HepG2 (cell line): ENCODE data around the gene DHX16. TPM values are rescaled to one million over a fixed set of nuclear protein-coding genes. Genes with fewer than 3 reads are reported as not detected.

Experiments used
- ATAC-seq: fragments of 200-7000 bp; cut with Tn5 transposase; 3 replicates; pipeline ENCODE4 v1.9.1; 2020; ENCODE audit warnings: mild to moderate bottlenecking, moderate library complexity
- BruUV-seq: library from RNA; stranded (reverse); fragments of 400-500 nt; replicated peaks from 2 replicates; lab custom pipeline; 2021; lab: Mats Ljungman, UMichigan
- CTCF ChIA-PET: fragments of 300-600 bp; formaldehyde crosslinking; extraction: SDS; loops from one replicate; lab custom pipeline; 2021; ENCODE audit warnings: low total read pairs, inconsistent platforms, low intra/inter-chr PET ratio; lab: Yijun Ruan, JAX
- POLR2A ChIA-PET: fragments of 350-600 bp; sonication (Branson Sonifier 250); formaldehyde crosslinking; loops from one replicate; lab custom pipeline; 2020; ENCODE audit warnings: antibody characterized with exemption, inconsistent platforms; lab: Yijun Ruan, JAX
- DNase-seq: peaks from one replicate; pipeline ENCODE4 v3.0.0-alpha.2; 2015; ENCODE audit warnings: low spot score
- FAIRE-seq: peaks from 3 replicates; lab custom pipeline; 2011; peaks lifted over from hg19 to GRCh38; lab: Jason Lieb, UNC
- H2AFZ ChIP-seq: one replicate; pipeline ENCODE4 v1.6.1; 2011; ENCODE audit warnings: low read length, inconsistent platforms
- H3K27ac ChIP-seq: fragments of 300-600 bp; 3 replicates; pipeline ENCODE4 v1.8.0; 2011; ENCODE audit warnings: mixed run types, mild to moderate bottlenecking, mixed read lengths, low read length, inconsistent platforms; ENCODE audit not compliant: insufficient read depth; ENCODE audit errors: extremely low read length
- H3K27me3 ChIP-seq, 2 experiments: fragments of 200-600 bp in 1 of 2; 2 replicates in 1 of 2; 3 replicates in 1 of 2; pipeline versions ENCODE4 v1.6.0 to v1.8.0; 2011; ENCODE audit warnings: low read length in 2 of 2, mild to moderate bottlenecking in 2 of 2, moderate library complexity in 2 of 2, inconsistent platforms in 1 of 2; ENCODE audit not compliant: insufficient read depth in 2 of 2, control insufficient read depth in 1 of 2
- H3K36me3 ChIP-seq, 2 experiments: fragments of 200-600 bp in 1 of 2; replicated peaks in 1 of 2; 2 replicates in 1 of 2; 3 replicates in 1 of 2; pipeline versions ENCODE4 v1.5.1 to v1.8.0; 2011; ENCODE audit warnings: low read length in 2 of 2, inconsistent platforms in 1 of 2; ENCODE audit not compliant: insufficient read depth in 2 of 2, control insufficient read depth in 1 of 2
- H3K4me1 ChIP-seq: 2 replicates; pipeline ENCODE4 v1.5.1; 2012; ENCODE audit warnings: low read length, inconsistent platforms; ENCODE audit not compliant: insufficient read depth
- H3K4me2 ChIP-seq: 2 replicates; pipeline ENCODE4 v1.6.0; 2011; ENCODE audit warnings: low read depth, low read length, inconsistent platforms
- H3K4me3 ChIP-seq, 3 experiments: fragments of 200-600 bp in 1 of 3; sonication (generic), shearing (Covaris generic) in 1 of 3; replicated peaks in 1 of 3; 2 replicates each; pipeline ENCODE4 v1.5.1; 2011 to 2016; ENCODE audit warnings: low read length in 3 of 3, inconsistent platforms in 2 of 3, low read depth in 2 of 3, mild to moderate bottlenecking in 2 of 3, control low read depth in 1 of 3, mixed read lengths in 1 of 3; ENCODE audit not compliant: insufficient read depth in 1 of 3
- H3K79me2 ChIP-seq: one replicate; pipeline ENCODE4 v1.6.1; 2011; ENCODE audit warnings: low read length, inconsistent platforms; ENCODE audit not compliant: insufficient read depth
- H3K9ac ChIP-seq: 2 replicates; pipeline ENCODE4 v1.6.0; 2011; ENCODE audit warnings: mild to moderate bottlenecking, low read depth, low read length, inconsistent platforms; ENCODE audit not compliant: insufficient read depth
- H3K9me3 ChIP-seq: 2 replicates; pipeline ENCODE4 v1.5.1; 2012; ENCODE audit warnings: mild to moderate bottlenecking, low read length
- H4K20me1 ChIP-seq: 2 replicates; pipeline ENCODE4 v1.6.0; 2011; ENCODE audit warnings: inconsistent platforms, mild to moderate bottlenecking, low read length, moderate library complexity; ENCODE audit not compliant: insufficient read depth
- MAFK ChIP-seq, 2 experiments: IDR thresholded peaks in 1 of 2; conservative IDR thresholded peaks in 1 of 2; 2 replicates each; pipeline ENCODE4 v1.6.1; 2011; ENCODE audit warnings: improper control_type of control experiment in 2 of 2, low read length in 2 of 2
- ZBTB7A ChIP-seq: sonication (generic); formaldehyde crosslinking; IDR thresholded peaks from 2 replicates; pipeline ENCODE4 v1.8.0; 2022; ENCODE audit warnings: mild to moderate bottlenecking, missing genetic modification reagents
- ZFP41 ChIP-seq: sonication (generic); formaldehyde crosslinking; IDR thresholded peaks from 2 replicates; pipeline ENCODE4 v1.4.0; 2020; ENCODE audit warnings: mild to moderate bottlenecking, missing genetic modification reagents, borderline replicate concordance
- WGBS: methylation state at CpG from one replicate; pipeline ENCODE4 v1.1.6; 2017; ENCODE audit warnings: low lambda C conversion rate; 5-methylcytosine and 5-hydroxymethylcytosine counted together
- in situ Hi-C: cut with HindIII; loops from 2 replicates; pipeline ENCODE4 v1.10.0; 2017; ENCODE audit warnings: low pct_unique_long_range_greater_than_20kb; ENCODE audit not compliant: extremely low pct_ligation_motif_present
- intact Hi-C: fragments of 100-400 bp; cut with micrococcal nuclease; formaldehyde crosslinking; loops from one replicate; pipeline ENCODE4 v1.10.0; 2022; ENCODE audit not compliant: unreplicated experiment
- polyA plus RNA-seq, 8 experiments: library from polyadenylated mRNA; depleted of rRNA in 3 of 8; stranded (reverse) in 7 of 8; unstranded in 1 of 8; fragments of >200 nt; fragmentation: Illumina TruSeq in 4 of 8; extraction: Trizol in 4 of 8; gene quantifications; 2 replicates each; pipeline versions ENCODE4 v1.2.1 to v1.2.3, GENCODE V29; 2011 to 2016; ENCODE audit warnings: low read depth in 4 of 8, missing spikeins in 1 of 8, mixed read lengths in 1 of 8; ENCODE audit not compliant: insufficient read depth in 1 of 8
- total RNA-seq, 5 experiments: library from RNA; depleted of rRNA; stranded (reverse); fragments of >200 nt; fragmentation: Illumina TruSeq; extraction: Trizol; gene quantifications; 2 replicates each; pipeline ENCODE4 v1.2.3, GENCODE V29; 2016; ENCODE audit warnings: low read depth in 1 of 5
- TF ChIP-seq, protein P1 (sequence below): sonication (generic); formaldehyde crosslinking; IDR thresholded peaks from 2 replicates; pipeline ENCODE4 v1.4.0; 2020; ENCODE audit warnings: mild to moderate bottlenecking, missing genetic modification reagents
- TF ChIP-seq, protein P2 (sequence below): sonication (generic); formaldehyde crosslinking; IDR thresholded peaks from 2 replicates; pipeline ENCODE4 v1.4.0; 2020; ENCODE audit warnings: missing genetic modification reagents
- TF ChIP-seq, protein P3 (sequence below): sonication (generic); formaldehyde crosslinking; conservative IDR thresholded peaks from 2 replicates; pipeline ENCODE4 v1.5.0; 2020; ENCODE audit warnings: missing genetic modification reagents
- TF ChIP-seq, protein P4 (sequence below): sonication (generic); formaldehyde crosslinking; IDR thresholded peaks from 2 replicates; pipeline ENCODE4 v1.5.0; 2020; ENCODE audit warnings: mild to moderate bottlenecking, missing genetic modification reagents

DHX16 gene
- total and polyA plus RNA-seq, 2 of the 13 experiments (the other 11 are each of a cell fraction or from before 2014, with no cell fraction given): 57.0 to 58.5 TPM

DNA sequence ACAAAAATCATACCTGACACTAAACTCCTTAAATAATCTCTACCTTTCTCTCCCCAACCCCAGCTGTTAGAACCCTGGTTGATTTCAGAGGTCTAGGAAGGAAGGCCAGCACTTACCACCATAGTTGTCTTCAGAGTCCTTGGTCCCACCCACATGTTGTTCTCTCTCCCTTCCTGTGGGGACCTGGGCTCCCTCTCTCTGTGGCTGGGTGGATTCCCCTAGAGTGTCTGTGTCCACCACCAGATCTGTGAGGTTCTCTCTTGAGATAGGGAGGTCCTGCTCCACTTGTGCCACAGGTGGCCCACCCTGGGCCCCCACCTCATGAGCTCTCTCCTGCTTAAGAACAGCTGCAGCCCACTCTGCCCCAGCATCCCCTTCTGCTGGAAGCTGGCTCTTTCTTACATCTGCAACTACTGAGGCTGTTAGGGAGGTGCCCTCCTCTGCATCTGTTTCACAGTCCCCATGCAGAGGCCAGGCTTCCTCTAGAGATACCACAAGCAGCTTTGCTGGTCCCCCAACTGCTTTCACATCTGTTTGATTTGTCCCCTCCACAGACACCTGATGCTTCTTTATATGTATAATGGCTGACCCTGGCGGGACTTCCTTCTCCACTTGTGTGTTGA, 39.1 kb upstream of the DHX16 start:
- Histone ChIP-seq H2AFZ (no peak overlapping the region), H4K20me1 (no peaks in the 10 kb centered on the region), H3K9ac (no peak overlapping the region), H3K4me3 (no peak overlapping the region), H3K36me3 (peaks cover 27 to 54% of the 10 kb centered on the region in 2 experiments), H3K4me2 (no peak overlapping the region), H3K9me3 (no peaks in the 10 kb centered on the region), H3K4me1 (peaks cover 20% of the 10 kb centered on the region), H3K27me3 (no peaks in the 10 kb centered on the region; a peak in 1 of 5 replicates), H3K27ac (no peak overlapping the region), H3K79me2 (no peaks in the 10 kb centered on the region)
- FAIRE-seq: no peak
- no peak for DNase-seq
- BruUV-seq: no TSS peak
- intact Hi-C loops (no loop called here), in situ Hi-C loops (no loop called here)
- ChIA-PET POLR2A (interaction anchor here (1.3 kb wide), 1 partner anchor 21 kb away, joined by 3 read pairs; the partner anchor contains the start of gene NRM), CTCF (no interaction called here)
- ATAC-seq: no peak
- 91% methylated on average over 1 of the region's 1 CpG for WGBS
- TF ChIP-seq ZBTB7A (CRISPR knock-in tag) (no peak), MAFK (conservative IDR thresholded peaks at IDR 0.05 in 1 of 2, IDR thresholded peaks at IDR 0.05 in 1 of 2; ENCODE audit: low read length in 2 of 2) (no peak), ZFP41 (CRISPR knock-in tag) (no peak)
- TF ChIP-seq, protein P1, sequence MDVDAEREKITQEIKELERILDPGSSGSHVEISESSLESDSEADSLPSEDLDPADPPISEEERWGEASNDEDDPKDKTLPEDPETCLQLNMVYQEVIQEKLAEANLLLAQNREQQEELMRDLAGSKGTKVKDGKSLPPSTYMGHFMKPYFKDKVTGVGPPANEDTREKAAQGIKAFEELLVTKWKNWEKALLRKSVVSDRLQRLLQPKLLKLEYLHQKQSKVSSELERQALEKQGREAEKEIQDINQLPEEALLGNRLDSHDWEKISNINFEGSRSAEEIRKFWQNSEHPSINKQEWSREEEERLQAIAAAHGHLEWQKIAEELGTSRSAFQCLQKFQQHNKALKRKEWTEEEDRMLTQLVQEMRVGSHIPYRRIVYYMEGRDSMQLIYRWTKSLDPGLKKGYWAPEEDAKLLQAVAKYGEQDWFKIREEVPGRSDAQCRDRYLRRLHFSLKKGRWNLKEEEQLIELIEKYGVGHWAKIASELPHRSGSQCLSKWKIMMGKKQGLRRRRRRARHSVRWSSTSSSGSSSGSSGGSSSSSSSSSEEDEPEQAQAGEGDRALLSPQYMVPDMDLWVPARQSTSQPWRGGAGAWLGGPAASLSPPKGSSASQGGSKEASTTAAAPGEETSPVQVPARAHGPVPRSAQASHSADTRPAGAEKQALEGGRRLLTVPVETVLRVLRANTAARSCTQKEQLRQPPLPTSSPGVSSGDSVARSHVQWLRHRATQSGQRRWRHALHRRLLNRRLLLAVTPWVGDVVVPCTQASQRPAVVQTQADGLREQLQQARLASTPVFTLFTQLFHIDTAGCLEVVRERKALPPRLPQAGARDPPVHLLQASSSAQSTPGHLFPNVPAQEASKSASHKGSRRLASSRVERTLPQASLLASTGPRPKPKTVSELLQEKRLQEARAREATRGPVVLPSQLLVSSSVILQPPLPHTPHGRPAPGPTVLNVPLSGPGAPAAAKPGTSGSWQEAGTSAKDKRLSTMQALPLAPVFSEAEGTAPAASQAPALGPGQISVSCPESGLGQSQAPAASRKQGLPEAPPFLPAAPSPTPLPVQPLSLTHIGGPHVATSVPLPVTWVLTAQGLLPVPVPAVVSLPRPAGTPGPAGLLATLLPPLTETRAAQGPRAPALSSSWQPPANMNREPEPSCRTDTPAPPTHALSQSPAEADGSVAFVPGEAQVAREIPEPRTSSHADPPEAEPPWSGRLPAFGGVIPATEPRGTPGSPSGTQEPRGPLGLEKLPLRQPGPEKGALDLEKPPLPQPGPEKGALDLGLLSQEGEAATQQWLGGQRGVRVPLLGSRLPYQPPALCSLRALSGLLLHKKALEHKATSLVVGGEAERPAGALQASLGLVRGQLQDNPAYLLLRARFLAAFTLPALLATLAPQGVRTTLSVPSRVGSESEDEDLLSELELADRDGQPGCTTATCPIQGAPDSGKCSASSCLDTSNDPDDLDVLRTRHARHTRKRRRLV (CRISPR knock-in tag): no peak
- TF ChIP-seq, protein P2, sequence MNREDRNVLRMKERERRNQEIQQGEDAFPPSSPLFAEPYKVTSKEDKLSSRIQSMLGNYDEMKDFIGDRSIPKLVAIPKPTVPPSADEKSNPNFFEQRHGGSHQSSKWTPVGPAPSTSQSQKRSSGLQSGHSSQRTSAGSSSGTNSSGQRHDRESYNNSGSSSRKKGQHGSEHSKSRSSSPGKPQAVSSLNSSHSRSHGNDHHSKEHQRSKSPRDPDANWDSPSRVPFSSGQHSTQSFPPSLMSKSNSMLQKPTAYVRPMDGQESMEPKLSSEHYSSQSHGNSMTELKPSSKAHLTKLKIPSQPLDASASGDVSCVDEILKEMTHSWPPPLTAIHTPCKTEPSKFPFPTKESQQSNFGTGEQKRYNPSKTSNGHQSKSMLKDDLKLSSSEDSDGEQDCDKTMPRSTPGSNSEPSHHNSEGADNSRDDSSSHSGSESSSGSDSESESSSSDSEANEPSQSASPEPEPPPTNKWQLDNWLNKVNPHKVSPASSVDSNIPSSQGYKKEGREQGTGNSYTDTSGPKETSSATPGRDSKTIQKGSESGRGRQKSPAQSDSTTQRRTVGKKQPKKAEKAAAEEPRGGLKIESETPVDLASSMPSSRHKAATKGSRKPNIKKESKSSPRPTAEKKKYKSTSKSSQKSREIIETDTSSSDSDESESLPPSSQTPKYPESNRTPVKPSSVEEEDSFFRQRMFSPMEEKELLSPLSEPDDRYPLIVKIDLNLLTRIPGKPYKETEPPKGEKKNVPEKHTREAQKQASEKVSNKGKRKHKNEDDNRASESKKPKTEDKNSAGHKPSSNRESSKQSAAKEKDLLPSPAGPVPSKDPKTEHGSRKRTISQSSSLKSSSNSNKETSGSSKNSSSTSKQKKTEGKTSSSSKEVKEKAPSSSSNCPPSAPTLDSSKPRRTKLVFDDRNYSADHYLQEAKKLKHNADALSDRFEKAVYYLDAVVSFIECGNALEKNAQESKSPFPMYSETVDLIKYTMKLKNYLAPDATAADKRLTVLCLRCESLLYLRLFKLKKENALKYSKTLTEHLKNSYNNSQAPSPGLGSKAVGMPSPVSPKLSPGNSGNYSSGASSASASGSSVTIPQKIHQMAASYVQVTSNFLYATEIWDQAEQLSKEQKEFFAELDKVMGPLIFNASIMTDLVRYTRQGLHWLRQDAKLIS (CRISPR knock-in tag): no peak
- TF ChIP-seq, protein P3, sequence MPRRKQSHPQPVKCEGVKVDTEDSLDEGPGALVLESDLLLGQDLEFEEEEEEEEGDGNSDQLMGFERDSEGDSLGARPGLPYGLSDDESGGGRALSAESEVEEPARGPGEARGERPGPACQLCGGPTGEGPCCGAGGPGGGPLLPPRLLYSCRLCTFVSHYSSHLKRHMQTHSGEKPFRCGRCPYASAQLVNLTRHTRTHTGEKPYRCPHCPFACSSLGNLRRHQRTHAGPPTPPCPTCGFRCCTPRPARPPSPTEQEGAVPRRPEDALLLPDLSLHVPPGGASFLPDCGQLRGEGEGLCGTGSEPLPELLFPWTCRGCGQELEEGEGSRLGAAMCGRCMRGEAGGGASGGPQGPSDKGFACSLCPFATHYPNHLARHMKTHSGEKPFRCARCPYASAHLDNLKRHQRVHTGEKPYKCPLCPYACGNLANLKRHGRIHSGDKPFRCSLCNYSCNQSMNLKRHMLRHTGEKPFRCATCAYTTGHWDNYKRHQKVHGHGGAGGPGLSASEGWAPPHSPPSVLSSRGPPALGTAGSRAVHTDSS (CRISPR knock-in tag): no peak
- TF ChIP-seq, protein P4, sequence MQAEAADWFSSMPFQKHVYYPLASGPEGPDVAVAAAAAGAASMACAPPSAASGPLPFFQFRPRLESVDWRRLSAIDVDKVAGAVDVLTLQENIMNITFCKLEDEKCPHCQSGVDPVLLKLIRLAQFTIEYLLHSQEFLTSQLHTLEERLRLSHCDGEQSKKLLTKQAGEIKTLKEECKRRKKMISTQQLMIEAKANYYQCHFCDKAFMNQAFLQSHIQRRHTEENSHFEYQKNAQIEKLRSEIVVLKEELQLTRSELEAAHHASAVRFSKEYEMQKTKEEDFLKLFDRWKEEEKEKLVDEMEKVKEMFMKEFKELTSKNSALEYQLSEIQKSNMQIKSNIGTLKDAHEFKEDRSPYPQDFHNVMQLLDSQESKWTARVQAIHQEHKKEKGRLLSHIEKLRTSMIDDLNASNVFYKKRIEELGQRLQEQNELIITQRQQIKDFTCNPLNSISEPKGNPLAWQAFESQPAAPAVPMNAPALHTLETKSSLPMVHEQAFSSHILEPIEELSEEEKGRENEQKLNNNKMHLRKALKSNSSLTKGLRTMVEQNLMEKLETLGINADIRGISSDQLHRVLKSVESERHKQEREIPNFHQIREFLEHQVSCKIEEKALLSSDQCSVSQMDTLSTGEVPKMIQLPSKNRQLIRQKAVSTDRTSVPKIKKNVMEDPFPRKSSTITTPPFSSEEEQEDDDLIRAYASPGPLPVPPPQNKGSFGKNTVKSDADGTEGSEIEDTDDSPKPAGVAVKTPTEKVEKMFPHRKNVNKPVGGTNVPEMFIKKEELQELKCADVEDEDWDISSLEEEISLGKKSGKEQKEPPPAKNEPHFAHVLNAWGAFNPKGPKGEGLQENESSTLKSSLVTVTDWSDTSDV (CRISPR knock-in tag): no peak
